CD4-positive, alpha-beta T cell treated with Interleukin-10 for 1 hour (primary cell): Measurements from ENCODE around the gene ILKAP.

Experiments used
- DNase-seq: peaks from one replicate; pipeline ENCODE4 v3.0.0-alpha.2; 2020

Gene ILKAP

DNA sequence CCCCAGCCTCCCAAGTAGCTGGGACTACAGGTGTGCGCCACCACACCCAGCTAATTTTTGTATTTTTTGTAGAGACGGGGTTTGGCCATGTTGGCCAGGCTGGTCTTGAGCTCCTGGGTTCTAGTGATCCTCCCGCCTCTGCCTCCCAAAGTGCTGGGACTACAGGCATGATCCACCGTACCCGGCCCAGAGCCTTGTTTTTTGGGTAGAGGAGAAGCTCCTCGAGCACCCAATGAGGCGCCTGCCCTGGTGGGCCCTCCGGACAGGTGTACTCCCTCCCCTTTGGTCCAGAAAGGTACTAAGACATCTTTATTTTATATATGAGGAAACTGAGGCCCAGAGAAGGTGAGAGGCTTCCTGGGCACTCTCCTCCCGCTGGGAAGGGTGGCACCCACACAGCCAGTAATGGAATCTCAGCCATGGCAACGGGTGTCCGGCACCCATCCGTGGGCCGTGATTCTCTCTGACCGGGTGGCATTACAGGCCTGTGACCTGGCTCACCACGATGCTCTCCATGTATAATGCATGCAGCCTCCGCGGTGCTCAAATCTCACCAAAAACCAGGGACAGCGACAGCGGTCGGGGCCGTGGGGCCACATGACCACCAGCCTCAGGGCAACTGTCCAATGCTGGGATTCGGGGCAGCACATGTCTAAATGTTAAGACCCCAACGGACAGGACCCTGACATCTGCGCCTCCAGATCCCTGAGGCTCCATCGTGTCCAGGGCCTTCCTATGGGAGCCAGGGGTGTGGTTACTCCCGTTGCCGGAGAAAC lies 81.8 kb downstream of the ILKAP start:
- no peak for DNase-seq

DNA sequence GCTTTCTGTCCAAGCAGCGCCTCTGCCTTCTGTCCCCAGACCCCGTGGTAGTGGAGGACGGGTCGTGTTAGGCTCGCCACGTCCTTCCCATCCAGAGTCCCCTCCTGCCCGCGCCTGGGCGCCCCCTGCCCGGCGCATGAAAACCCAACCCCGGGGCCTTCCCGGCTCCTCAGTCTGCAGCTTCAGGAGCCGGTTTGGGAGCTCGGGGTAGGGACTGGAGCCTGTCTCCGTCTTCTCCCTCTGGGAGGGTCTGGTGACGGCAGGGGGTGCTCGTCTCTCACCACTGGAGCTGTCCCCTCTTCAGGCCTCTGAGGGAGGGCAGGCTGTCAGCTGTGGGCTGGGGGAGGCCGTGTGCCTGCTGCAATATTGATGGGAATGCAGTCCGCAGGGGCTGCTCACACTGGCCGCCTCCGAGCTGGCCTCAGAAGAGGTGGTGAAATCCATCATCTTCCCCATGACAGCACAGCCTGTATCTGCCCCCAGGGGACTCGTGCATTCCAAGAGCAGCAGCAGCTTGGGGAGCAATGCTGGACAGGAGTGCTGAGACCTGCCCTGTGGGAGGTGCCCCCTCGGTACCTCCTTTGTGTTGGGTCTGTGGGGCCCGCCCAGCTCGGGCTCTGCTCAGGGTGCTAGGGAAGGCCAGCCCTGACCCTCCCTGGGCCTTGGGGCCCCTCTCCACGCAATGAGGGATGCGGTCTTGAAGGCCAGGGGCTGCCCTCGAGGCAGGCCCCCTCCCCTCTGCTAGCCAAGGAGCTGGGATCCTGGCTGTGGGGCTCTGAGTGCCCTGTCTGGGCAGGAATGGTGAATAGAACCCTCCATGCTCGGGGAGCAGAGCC lies 82.8 kb downstream of the ILKAP start:
- no peak for DNase-seq
